GM12801 (cell line): ENCODE data around the gene TMPRSS9.

Source experiments
- TF ChIP-seq, protein P1 (sequence below): IDR thresholded peaks from one replicate; pipeline ENCODE4 v1.5.1; 2011; ENCODE audit warnings: control low read depth; ENCODE audit not compliant: insufficient read length; ENCODE audit errors: extremely low read depth

TMPRSS9 gene

DNA sequence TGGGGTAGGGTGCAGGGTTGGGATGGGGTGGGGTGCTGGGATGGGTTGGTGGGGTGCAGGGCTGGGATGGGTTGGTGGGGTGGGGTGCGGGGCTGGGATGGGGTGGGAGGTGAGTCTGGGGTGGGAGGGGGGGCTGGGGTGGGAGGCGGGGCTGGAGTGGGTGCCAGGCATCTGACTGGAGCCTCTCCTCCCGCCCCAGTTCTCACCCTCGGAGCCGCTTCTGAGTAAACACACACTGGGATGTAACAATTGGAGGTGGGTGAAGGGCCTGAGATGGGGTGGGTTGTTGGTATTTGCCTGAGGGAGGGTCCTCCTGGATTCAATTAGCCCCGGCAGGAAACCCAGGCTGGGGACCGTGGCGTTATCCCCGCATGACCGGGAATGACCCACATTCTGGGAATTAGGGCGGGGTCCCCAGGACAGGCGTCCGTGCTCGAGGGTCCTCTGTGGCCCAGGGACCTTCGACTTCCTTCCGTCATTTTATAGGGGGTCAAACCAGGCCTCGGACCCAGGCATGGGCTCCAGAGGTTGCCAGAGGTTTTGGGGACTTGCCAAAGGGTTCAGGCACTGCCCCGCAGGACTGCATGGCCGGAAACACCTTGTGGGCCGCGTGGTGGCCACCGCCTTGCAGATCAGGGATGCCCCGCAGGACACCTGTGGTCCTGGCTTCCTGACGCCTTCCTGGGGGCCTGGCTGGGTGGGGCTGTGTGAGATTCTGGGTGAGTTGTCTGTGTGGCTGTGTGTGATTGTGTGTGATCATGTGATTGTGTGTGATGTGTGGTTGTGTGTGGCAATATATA lies 1.4 kb downstream of the TMPRSS9 start:
- TF ChIP-seq, protein P1, sequence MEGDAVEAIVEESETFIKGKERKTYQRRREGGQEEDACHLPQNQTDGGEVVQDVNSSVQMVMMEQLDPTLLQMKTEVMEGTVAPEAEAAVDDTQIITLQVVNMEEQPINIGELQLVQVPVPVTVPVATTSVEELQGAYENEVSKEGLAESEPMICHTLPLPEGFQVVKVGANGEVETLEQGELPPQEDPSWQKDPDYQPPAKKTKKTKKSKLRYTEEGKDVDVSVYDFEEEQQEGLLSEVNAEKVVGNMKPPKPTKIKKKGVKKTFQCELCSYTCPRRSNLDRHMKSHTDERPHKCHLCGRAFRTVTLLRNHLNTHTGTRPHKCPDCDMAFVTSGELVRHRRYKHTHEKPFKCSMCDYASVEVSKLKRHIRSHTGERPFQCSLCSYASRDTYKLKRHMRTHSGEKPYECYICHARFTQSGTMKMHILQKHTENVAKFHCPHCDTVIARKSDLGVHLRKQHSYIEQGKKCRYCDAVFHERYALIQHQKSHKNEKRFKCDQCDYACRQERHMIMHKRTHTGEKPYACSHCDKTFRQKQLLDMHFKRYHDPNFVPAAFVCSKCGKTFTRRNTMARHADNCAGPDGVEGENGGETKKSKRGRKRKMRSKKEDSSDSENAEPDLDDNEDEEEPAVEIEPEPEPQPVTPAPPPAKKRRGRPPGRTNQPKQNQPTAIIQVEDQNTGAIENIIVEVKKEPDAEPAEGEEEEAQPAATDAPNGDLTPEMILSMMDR = no peak

- TF ChIP-seq, protein P1 = no peak
Observed at GRCh38 chr19:2362046-2362969, 2.2 kb downstream of the TMPRSS9 start.

DNA sequence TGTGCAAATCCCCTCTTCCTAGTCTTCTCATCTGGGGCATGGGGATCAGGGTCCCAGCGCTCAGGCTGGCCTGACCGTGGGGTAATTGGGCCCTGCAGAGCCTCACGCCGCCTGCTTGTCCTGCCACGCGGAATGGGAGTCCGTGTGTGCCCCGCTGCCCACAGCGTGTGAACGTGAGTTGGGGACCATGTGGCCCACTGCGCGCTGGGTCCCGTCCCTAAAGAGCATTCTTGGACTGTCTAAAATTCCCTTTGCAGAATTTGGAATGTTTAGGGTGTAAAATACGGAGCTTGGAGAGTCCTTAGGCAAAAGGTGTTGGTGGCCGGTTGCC lies 2.9 kb downstream of the TMPRSS9 start:
- TF ChIP-seq, protein P1 = no peak

DNA sequence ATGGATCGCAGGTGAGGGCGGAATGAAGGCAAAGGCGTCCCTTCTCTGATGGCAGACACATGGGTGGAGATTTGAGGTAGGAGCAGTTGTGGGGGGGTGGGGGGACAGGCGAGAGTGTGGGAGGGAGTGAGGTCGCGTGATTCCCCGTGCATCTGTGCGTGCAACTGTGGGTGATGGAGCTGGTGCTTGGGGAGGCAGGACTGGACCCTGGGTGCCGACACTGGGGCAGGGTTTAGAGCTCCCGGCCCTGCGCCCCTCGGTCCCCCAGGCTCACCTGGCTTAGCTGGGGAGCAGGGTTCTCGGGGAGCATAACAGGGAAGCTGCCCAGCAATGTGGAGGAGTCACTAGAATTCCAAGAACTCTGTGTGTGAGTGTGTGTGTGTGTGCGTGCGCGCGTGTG lies 3.4 kb downstream of the TMPRSS9 start:
- TF ChIP-seq, protein P1 = no peak

DNA sequence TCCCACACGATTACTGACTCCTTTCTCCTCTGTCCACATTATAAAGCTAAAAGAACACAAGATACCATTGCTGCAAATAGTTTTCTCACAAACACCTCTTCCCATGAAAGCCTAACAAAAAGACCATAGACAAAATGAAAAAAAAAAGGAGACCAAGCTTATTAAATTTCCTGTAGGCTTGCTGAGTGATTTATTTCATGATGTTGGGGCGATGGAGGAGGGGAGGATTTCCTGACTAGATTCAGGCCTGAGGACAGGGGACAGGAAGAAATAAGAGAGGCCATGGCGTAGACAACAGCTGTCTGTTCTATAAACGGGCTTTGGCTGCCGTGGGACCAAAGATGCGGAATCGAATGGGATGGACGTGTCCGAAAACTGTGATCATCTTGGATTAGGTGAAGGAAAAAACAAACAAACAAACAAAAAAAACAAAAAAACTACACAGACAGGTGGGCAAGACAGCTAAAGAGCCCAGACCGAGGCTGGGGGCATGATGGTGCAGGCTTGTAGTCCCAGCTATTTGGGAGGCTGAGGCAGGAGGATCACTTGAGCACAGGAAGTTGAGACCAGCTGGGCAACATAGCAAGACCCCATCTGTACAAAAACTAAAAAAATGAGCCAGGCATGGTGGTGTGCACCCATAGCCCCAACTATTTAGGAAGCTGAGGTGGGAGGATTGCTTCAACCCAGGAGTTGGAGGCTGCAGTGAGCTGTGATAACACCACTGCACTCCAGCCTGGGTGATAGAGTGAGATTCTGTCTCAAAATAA lies 5.3 kb downstream of the TMPRSS9 start:
- TF ChIP-seq, protein P1 = no peak

GRCh38 chr19:2371656-2372055 lies 11.6 kb downstream of the TMPRSS9 start:
- TF ChIP-seq, protein P1 = no peak

- TF ChIP-seq, protein P1 = no peak
Observed at GRCh38 chr19:2372076-2372612, 12.1 kb downstream of the TMPRSS9 start.
